Stimulated activated CD8-positive, alpha-beta memory T cell treated with anti-CD3 and anti-CD28 coated beads, Interleukin-7, amount 100 ng/mL, for 4 hours (primary cell): ENCODE data around the gene ACACB.

Experiments
- DNase-seq, 2 donors: peaks; one replicate each; pipeline ENCODE4 v3.0.0-alpha.2; 2020; ENCODE audit warnings: low read depth in 2 of 2

Gene ACACB

GRCh38 chr12:109253913-109254544 is 137.6 kb downstream of the ACACB start:
- no peak for DNase-seq

GRCh38 chr12:109255377-109255776 is 139.0 kb downstream of the ACACB start:
- DNase-seq, result no peak

- DNase-seq, result no peak
These were observed 139.6 kb downstream of the ACACB start for GRCh38 chr12:109256011-109256410.

GRCh38 chr12:109258201-109258600 is 141.8 kb downstream of the ACACB start:
- no peak for DNase-seq

- DNase-seq, result no peak
These were observed 142.5 kb downstream of the ACACB start for GRCh38 chr12:109258607-109259544.

- DNase-seq, result no peak
These were observed 143.1 kb downstream of the ACACB start for GRCh38 chr12:109259545-109259895.

GRCh38 chr12:109261087-109261486 is 144.7 kb downstream of the ACACB start:
- no peak for DNase-seq

GRCh38 chr12:109261939-109262338 is 145.6 kb downstream of the ACACB start:
- no peak for DNase-seq

- no peak for DNase-seq
These were observed 147.1 kb downstream of the ACACB start for GRCh38 chr12:109263439-109263838.

- DNase-seq, result no peak
These were observed 147.9 kb downstream of the ACACB start for GRCh38 chr12:109264095-109264942.

- no peak for DNase-seq
These were observed 148.7 kb downstream of the ACACB start for GRCh38 chr12:109264943-109265650.

- no peak for DNase-seq
These were observed 149.9 kb downstream of the ACACB start for GRCh38 chr12:109266106-109266879.

- DNase-seq, result no peak
These were observed 151.0 kb downstream of the ACACB start for GRCh38 chr12:109267361-109267760.

- no peak for DNase-seq
These were observed 152.5 kb downstream of the ACACB start for GRCh38 chr12:109268896-109269295.

GRCh38 chr12:109269428-109269827 is 153.0 kb downstream of the ACACB start:
- no peak for DNase-seq

GRCh38 chr12:109270494-109270893 is 154.1 kb downstream of the ACACB start:
- DNase-seq, result no peak

- DNase-seq, result no peak
These were observed 155.0 kb downstream of the ACACB start for GRCh38 chr12:109271418-109271817.

- no peak for DNase-seq
These were observed 157.0 kb downstream of the ACACB start for GRCh38 chr12:109273354-109273753.

- no peak for DNase-seq
These were observed 158.0 kb downstream of the ACACB start for GRCh38 chr12:109274381-109274780.

GRCh38 chr12:109275173-109275572 is 158.8 kb downstream of the ACACB start:
- no peak for DNase-seq

GRCh38 chr12:109276160-109276559 is 159.8 kb downstream of the ACACB start:
- DNase-seq, result no peak
